ENCODE results near the gene PRICKLE2. TPM values are rescaled to one million over a fixed set of nuclear protein-coding genes. Genes with fewer than 3 reads are reported as not detected.

The PRICKLE2 gene
- total and polyA plus RNA-seq, 3 donors from 2014 or later: 5.5 to 10.1 (median 9.1) TPM

DNA sequence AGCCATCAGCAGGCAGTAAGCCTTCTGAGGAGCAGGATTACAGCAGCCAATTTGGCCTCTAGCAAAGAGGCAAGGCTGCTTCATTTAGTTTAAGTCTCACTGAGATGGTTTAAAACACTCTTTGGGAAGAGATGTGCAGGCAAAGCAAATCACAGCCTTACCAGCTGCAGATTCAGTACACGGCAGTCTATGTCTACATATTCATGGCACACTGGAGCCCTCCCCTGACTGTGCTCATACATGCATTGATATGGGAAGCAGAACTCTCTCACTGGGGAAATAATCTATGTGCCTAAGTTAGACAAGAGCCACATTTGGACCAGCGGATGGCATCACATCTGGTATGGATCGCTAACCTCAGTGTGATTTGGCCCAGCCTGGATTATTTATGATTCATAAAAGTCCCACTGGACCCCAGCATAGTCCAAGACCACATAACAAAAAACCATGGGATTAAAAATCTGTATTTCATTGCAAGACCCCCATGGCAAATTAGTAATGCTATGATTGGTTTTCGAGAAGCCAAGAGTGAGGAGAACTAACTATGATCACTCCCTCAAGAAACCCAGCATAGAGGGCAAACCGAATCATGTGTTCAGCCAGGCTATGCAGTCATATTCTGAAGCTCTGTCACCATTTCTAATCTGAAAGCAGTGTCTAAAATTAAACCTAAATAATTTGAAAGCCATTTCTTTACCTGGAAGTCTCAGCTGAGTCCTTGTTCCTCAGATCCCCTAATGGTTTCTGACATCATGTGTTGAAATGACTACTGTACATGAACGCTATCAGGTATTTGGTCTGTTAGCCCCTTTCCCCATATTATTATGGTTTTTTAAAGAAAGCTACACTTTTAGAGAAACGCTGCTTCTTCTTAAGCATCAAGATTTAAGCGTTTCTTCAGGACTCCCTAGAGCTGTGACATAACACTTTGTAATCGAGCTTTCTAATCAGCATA lies 1.2 kb downstream of the PRICKLE2 start:
- H3K4me3 ChIP-seq: no peak overlapping the region
- no peaks in the 10 kb centered on the region for H3K9me3 ChIP-seq
- H3K27ac ChIP-seq: peak overlapping the region; percentile 81 to 83
- peak; percentile 34 for DNase-seq
- intact Hi-C loops (cut with DNase I; ENCODE audit: low total_unique reads): loop anchor here (5.0 kb wide), 1 partner anchor 43 kb away; no protein-coding TSS in a partner anchor
- no peaks in the 10 kb centered on the region for H3K36me3 ChIP-seq (ENCODE audit: low read depth, missing control alignments)
- WGBS, 2 donors: 63 to 69% methylated on average over 9 of the region's 9 CpGs
- no peak for TF ChIP-seq POLR2A (IDR thresholded peaks at IDR 0.05)
- TF ChIP-seq, protein P1, sequence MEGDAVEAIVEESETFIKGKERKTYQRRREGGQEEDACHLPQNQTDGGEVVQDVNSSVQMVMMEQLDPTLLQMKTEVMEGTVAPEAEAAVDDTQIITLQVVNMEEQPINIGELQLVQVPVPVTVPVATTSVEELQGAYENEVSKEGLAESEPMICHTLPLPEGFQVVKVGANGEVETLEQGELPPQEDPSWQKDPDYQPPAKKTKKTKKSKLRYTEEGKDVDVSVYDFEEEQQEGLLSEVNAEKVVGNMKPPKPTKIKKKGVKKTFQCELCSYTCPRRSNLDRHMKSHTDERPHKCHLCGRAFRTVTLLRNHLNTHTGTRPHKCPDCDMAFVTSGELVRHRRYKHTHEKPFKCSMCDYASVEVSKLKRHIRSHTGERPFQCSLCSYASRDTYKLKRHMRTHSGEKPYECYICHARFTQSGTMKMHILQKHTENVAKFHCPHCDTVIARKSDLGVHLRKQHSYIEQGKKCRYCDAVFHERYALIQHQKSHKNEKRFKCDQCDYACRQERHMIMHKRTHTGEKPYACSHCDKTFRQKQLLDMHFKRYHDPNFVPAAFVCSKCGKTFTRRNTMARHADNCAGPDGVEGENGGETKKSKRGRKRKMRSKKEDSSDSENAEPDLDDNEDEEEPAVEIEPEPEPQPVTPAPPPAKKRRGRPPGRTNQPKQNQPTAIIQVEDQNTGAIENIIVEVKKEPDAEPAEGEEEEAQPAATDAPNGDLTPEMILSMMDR (IDR thresholded peaks at IDR 0.05): no peak
- no peaks in the 10 kb centered on the region for H3K27me3 ChIP-seq
- H3K4me1 ChIP-seq: peaks cover 20% of the 10 kb centered on the region

DNA sequence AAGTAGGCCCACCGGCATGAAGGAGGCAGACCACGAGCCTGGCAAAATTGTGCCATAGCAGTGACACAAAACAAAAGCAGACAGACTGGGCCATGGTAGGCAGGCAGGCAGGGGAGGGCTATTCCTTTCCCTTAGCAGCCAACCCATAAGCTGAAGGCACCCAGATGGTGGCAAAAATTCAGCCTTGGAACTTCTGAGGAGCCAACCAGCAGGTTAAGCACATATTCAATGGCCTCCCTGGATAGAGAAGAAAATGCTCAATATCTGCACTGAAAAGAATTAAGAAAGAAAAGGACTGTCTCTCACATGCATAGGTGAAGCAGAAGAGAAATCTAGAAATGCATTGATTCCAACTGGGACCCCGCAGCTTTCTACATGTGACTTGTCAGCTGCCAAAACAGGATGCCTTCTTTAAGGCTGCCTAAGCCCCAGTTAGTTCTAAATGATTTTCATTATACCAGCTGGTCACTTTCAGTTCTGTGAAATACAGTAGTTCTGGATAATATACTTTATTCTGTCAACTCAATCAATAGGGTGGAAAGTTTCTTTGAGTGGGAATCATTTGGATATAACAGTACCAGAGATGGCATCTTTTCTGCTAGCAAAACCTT lies 2.7 kb downstream of the PRICKLE2 start:
- no peaks in the 10 kb centered on the region for H3K9me3 ChIP-seq
- no peak for DNase-seq

DNA sequence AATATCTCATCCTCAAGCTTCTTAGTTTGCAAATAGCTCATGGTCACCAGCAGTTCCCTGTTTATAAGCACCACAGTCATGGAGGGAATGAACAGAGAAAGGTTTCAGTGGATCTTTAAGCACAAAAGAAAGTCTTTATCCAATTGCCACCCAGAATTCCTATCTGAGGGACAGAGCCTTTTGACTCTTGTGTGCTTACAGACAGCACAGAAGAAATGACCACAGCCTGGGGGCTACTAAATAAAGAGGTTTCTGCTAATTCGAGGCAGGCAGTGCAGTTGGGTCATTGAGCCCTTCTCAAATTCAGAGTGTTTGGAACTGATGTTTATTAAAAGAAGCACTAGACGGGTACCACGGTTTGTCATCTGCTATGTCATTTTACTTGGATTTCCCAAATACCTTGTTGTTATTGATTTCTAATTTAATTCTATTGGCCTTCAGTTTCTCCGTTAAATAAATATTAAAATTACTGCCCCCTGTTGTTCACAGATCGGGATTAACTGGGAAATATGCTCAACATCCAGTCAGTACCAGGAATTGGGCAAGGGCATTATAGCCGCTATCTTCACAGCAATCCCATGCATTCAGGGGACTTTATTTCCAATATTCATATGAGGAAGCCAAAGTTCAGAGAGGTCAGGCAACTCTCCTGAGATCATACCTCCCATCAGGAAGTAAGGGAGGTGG lies 3.6 kb downstream of the PRICKLE2 start:
- Histone ChIP-seq H3K4me1 (peaks cover 20% of the 10 kb centered on the region), H3K4me3 (no peak overlapping the region), H3K9me3 (no peaks in the 10 kb centered on the region), H3K27ac (peak overlapping the region in 1 of 2 donors; percentile 79), H3K36me3 (ENCODE audit: low read depth, missing control alignments) (no peaks in the 10 kb centered on the region), H3K27me3 (no peaks in the 10 kb centered on the region)
- no peak for TF ChIP-seq POLR2A (IDR thresholded peaks at IDR 0.05)
- TF ChIP-seq, protein P1 (IDR thresholded peaks at IDR 0.05): no peak
- intact Hi-C loops (cut with DNase I; ENCODE audit: low total_unique reads): loop anchor here (5.0 kb wide), 1 partner anchor 46 kb away; no protein-coding TSS in a partner anchor
- DNase-seq: no peak
- WGBS, 2 donors: 76% methylated on average over 6 of the region's 6 CpGs

More for the DNA sequence above, 2.7 kb downstream of the PRICKLE2 start:
- H3K27me3 ChIP-seq: no peaks in the 10 kb centered on the region
- intact Hi-C loops (cut with DNase I; ENCODE audit: low total_unique reads): loop anchor here (5.0 kb wide), 1 partner anchor 45 kb away; no protein-coding TSS in a partner anchor
- no peak overlapping the region for H3K4me3 ChIP-seq
- H3K27ac ChIP-seq: no peak overlapping the region
- peaks cover 20% of the 10 kb centered on the region for H3K4me1 ChIP-seq
- TF ChIP-seq, protein P1 (IDR thresholded peaks at IDR 0.05): no peak
- TF ChIP-seq POLR2A (IDR thresholded peaks at IDR 0.05): no peak
- H3K36me3 ChIP-seq (ENCODE audit: low read depth, missing control alignments): no peaks in the 10 kb centered on the region
- WGBS, 2 donors: 82 to 85% methylated on average over 3 of the region's 3 CpGs

DNA sequence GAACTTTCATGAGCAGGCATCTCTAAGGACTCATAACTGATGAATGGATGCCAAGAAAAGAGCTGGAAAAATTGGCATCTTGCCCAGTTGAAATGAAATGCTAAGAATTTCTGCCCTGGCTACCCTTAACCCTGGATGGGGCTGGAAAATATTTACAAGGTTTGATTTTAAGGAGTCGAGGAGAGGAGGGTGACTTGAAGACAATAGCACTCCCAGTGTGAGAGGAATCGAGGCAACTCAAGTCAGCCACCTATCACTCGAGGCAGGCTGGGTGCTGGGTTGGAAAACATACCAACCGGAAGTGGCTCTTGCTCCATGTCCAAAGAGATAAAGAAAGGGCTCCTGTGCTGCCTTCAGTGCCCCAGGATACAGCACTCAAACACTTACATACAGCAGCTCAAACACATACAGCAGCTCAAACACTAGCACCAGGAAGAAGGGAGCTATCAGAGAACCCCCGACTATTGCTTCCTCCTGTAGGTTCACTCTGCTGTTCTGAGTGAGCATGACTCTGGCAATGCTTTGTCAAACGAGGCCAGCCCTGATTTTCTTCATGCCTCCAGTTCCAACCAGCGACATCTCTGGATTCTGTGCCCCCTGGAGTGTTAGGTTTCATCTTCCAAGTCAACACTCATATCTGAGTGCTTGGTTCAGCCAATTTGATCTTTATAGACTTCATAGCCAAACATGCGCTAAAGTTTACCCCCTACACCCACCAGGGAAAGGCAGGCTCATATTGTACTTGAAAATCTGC lies 4.9 kb downstream of the PRICKLE2 start:
- WGBS, 2 donors: 28 to 49% methylated on average over 7 to 8 of the region's 8 CpGs
- DNase-seq: no peak
- intact Hi-C loops (cut with DNase I; ENCODE audit: low total_unique reads): loop anchor here (5.0 kb wide), 1 partner anchor 47 kb away; no protein-coding TSS in a partner anchor
- Histone ChIP-seq H3K27me3 (no peaks in the 10 kb centered on the region), H3K4me3 (no peak overlapping the region), H3K36me3 (ENCODE audit: low read depth, missing control alignments) (no peaks in the 10 kb centered on the region), H3K27ac (peak overlapping the region; percentile 37 to 79), H3K4me1 (peaks cover 13% of the 10 kb centered on the region), H3K9me3 (no peaks in the 10 kb centered on the region)
- no peak for TF ChIP-seq POLR2A (IDR thresholded peaks at IDR 0.05)
- TF ChIP-seq, protein P1 (IDR thresholded peaks at IDR 0.05): no peak

Measured in testis (tissue), 3 donors.